GM12875 (cell line): ENCODE results near the gene USP35.

Experiments
- H3K4me3 ChIP-seq: one replicate; pipeline ENCODE4 v1.5.1; 2011; ENCODE audit warnings: low read depth, low read length, control low read depth
- CTCF ChIP-seq: IDR thresholded peaks from 2 replicates; pipeline ENCODE4 v1.5.1; 2011; ENCODE audit warnings: low read depth, mild to moderate bottlenecking, control low read depth, inconsistent platforms, low read length, moderate library complexity, borderline replicate concordance; ENCODE audit not compliant: insufficient read depth

The USP35 gene

GRCh38 chr11:78223320-78223954 lies 34.7 kb downstream of the USP35 start:
- H3K4me3 ChIP-seq, result no peak overlapping the region
- TF ChIP-seq CTCF, result no peak

- no peak for TF ChIP-seq CTCF
- H3K4me3 ChIP-seq, result no peak overlapping the region
These were observed 35.8 kb downstream of the USP35 start for GRCh38 chr11:78224506-78224905.

DNA sequence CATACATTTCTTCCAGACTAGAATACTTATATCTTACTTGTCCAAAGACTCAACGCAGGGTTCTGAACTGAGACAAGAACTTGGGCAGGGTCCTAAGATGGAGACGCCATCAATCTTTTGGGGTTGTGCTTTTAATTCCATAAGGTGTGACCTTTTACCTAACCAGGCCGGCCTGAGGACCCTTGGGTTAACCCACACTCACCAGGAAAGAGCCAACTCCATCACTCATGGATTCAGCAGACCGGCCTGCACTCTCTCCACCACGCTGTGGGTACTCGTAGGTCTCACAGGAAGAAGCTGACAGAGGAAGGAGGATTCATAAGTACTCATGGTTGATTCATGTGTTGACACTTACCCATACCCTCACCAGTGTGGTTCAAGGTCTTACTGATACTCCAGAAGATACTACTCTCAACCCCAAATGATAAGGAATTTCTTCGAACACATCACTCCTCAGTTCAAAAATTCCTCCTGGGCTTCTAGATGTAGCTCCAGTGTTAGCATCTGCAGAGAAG lies 36.2 kb downstream of the USP35 start:
- TF ChIP-seq CTCF, result no peak
- no peak overlapping the region for H3K4me3 ChIP-seq

DNA sequence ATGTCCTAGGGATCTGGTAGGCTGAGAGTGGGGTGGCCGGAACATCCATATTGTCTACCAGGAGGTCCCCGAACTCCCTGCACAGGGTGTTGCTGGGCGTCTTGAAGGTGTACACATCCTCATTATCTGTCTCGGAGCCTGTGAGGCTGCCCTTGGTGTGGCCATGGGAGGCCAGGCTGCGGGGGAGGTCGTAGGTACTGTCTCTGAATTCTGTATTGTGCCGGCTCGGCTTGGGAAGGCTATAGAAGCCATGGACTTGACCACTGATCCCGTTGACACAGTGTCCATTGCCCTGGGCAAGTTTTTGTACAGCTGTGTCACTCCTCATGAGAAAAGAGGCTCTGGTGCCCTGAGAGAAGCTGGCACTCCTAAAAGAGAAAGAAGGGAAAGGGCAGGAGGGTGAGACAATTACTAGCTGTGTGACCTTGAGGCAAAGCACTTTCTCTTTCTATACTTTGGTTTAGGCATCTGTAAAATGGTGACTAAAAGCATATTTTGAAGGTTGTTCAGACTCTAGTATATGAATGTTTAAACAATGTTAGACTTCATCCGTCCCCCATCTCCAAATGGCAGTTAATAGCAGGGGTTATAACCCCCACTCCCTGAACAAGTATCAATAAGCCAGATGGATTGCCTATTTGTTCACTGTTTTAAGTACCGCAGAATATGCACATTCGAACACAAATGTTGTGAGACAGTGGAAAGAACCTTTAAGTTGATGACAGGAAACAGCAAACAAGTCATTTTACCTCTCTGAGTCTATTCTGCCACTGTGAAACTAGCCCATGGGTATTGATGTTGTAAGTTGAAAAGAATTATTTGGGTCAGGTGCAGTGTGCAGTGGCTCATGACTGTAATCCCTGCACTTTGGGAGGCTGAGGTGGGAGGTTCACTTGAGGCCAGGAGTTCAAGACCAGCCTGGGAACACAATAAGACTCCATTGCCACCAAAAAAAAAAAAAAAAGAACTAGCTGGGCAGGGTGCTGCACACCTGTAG lies 38.3 kb downstream of the USP35 start:
- TF ChIP-seq CTCF, result no peak

GRCh38 chr11:78227921-78228320 lies 39.2 kb downstream of the USP35 start:
- TF ChIP-seq CTCF, result no peak
- no peak overlapping the region for H3K4me3 ChIP-seq

More for the DNA sequence above, 38.3 kb downstream of the USP35 start:
- H3K4me3 ChIP-seq, result no peak overlapping the region

- no peak overlapping the region for H3K4me3 ChIP-seq
- peak; percentile 51; the same call in 1 of the 2 replicates for TF ChIP-seq CTCF
These were observed 39.7 kb downstream of the USP35 start for GRCh38 chr11:78228467-78228866.
